ENCODE data around the gene PRRT1.
A peak's percentile ranks its signal among the peaks of the same experiment; 100 is the strongest.

PRRT1 gene

GRCh38 chr6:32175711-32176475 lies 24.2 kb upstream of the PRRT1 start, which contains the start of gene AGPAT1:
TSS of gene AGPAT1 (minus strand) at chr6:32176084. CDS start at chr6:32171496, 4,588 bp downstream.
- DNase-seq (ENCODE audit: low read depth in 1 of 2, low spot score in 1 of 2), result peak; percentile 93 to 96

- no peak for DNase-seq (ENCODE audit: low read depth in 1 of 2, low spot score in 1 of 2)
These were observed 23.6 kb upstream of the PRRT1 start for GRCh38 chr6:32175322-32175710.

- DNase-seq (ENCODE audit: low read depth in 1 of 2, low spot score in 1 of 2), result no peak
These were observed 22.7 kb upstream of the PRRT1 start for GRCh38 chr6:32174416-32174815.

DNA sequence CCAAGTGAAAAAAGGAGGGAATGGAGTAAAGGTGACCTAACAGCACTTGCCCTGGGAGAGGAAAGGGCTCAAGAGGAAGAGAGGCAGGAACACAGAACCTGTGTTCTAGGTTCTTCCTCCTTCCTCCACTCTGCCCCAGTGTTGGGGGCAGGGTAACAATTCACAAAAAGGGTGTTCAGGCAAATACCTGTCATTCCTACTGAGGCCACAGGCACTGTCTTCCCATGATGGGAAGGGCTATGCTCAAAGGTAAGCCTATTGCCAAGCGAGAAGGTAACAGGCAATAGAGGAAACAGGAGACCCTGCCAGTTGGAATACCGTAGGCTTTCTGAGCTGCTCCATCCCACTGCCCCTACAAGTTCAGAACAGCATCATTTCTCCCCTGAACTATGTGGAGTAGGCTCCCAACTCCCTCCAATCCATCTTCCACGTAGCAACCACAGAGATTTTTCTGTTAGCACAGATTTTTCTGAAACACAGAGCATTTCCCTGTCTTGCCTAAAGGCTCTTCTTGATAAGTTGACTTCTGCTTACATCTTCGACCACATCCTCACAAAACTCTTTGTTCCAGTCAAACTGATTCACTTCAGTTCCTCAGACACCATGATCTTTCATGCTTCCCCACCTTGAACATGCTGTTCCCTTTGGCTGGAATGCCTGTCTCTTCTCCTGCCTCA lies 21.4 kb upstream of the PRRT1 start:
- DNase-seq (ENCODE audit: low read depth in 1 of 2, low spot score in 1 of 2), result no peak

- no peak for DNase-seq (ENCODE audit: low read depth in 1 of 2, low spot score in 1 of 2)
These were observed 19.5 kb upstream of the PRRT1 start for GRCh38 chr6:32171234-32171633.

DNA sequence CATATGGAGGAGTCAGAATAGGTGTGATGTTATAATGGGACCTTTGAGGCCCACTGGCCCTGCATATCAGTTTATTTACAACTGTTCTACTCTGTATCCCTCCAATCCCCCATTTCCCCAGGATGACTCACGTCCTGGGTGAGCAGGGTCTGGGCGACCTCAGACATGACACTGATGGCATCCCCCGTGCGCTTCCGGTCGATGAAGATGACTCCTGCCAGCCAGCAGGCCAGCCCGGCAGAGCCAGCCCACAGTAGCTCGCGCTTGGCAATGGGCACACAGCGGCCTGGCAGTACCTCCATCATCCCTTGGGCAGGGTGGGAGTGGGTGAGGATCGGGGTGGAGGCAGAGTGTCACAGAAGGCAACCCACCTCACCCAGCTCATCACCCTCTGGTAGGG lies 18.6 kb upstream of the PRRT1 start:
- DNase-seq (ENCODE audit: low read depth in 1 of 2, low spot score in 1 of 2), result no peak

DNA sequence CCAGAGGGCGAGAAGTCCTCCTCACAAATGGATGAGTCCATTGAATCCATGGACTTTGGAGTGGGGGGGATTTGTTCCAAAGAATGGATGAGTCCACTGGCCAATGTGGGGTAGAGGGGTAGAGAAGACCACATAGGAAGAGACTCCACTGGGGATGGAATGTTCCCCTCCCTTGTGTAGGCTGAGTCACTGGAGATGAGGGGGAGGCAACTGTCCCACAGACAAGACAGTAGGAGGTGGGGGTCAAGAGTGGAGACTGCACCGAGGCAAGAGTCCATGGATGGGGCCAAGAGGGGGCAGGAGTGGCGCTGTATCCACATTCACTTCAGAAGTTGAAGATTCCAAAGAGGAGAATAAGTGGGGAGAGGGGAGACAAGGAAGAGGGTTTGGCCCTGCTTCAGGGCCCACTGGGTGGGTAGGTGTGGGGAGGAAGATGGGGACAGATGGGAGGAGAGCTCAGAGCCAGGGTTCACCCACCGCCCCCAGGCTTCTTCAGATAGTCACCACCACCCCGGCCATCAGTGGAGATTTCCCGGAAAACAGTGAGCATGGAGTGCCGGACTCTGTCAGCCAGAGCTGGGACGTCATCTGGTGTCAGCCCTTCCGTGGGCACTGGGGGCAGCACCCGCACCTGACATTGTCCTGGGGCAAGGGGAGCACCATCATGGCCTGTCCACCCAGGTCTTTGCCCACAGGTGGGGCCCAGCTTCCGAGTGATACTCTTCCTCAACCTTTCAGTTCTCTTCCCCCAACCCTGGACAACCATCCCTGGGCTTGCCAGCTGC lies 17.3 kb upstream of the PRRT1 start:
- DNase-seq (ENCODE audit: low read depth in 1 of 2, low spot score in 1 of 2), result no peak

DNA sequence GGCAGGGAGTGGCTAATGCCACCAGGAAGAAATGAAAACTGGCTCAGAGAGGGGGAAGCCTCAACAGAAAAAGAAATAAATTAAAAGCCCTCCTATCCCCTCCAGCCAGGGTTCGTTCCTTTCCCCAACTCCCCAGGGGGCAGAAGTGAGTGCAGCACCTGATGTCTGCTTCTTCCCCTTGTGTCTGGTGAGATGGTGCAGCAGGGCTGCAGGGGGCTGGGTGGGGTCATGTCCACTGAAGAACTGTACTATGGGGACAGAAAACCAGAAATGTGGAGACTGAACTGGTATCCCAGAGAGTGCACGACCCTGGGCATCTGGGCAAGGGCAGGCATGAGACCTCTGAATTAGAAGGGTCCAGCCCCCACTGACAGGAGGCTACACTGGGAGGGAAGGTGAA lies 16.6 kb upstream of the PRRT1 start:
- no peak for DNase-seq (ENCODE audit: low read depth in 1 of 2, low spot score in 1 of 2)

DNA sequence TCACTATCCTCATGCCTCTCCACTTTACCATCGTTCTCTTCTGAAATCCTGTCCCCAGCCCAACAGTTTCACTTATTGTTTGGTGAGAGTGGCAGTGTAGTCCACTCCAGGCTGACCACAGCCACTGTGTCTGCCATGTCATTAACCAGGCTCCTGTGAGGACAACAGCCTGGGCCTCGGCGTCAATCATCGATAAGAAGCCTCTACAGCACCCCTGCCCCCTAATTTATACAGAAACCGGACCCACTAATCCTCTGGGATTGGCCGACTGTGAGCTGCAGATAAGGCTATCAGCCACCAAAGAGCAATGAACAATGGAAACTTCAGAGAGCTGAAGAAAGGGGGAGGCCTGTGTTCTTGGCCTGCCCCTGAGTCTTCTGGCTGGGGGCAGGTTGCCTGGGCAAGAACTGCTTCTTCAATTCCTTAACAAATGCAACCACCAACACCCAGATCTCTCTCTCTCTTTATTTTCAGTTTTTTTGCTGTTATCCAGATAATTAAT lies 16.1 kb upstream of the PRRT1 start:
- no peak for DNase-seq (ENCODE audit: low read depth in 1 of 2, low spot score in 1 of 2)

DNA sequence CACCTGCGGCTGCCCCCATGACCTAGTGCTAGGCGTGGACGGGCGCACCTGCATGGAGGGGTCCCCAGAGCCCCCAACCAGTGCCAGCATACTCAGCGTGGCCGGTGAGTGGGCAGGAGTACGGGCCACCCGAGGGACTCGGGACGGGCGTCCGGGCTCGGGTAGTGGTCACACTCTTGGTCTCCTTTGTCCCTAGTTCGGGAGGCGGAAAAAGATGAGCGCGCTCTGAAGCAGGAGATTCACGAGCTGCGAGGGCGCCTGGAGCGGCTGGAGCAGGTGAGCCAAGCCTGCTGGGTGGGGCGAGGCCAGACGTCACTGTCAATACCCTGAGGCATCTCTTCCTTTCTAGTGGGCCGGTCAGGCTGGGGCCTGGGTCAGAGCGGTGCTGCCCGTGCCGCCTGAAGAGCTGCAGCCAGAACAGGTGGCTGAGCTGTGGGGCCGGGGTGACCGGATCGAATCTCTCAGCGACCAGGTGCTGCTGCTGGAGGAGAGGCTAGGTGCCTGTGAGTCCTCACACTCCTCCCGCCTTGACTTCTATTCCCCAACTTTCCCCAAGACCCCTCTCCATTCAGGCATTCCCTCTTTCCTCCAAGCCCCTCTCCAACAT lies 15.5 kb upstream of the PRRT1 start:
- DNase-seq (ENCODE audit: low read depth in 1 of 2, low spot score in 1 of 2), result no peak

DNA sequence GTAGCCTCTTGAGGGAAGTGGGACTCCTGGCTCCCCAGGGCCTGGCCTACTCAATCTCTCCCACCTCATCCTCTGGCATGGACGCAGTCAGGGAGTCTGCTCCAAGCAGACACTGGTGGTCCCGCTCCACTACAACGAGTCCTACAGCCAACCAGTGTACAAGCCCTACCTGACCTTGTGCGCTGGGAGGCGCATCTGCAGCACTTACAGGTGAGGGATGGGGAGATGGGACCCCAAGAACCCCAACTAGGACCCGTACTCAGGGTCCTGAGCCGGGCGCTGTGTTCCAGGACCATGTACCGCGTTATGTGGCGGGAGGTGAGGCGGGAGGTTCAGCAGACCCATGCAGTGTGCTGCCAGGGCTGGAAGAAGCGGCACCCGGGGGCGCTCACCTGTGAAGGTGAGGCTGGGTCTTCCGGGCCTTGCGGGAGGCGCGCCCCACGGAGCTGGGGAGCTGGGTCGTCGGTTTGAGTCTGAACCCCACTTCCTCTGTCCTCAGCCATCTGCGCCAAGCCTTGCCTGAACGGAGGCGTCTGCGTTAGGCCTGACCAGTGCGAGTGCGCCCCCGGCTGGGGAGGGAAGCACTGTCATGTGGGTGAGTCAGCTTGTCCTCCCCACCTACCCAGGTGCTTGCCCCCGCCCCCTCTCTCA lies 14.8 kb upstream of the PRRT1 start:
- DNase-seq (ENCODE audit: low read depth in 1 of 2, low spot score in 1 of 2), result no peak

DNA sequence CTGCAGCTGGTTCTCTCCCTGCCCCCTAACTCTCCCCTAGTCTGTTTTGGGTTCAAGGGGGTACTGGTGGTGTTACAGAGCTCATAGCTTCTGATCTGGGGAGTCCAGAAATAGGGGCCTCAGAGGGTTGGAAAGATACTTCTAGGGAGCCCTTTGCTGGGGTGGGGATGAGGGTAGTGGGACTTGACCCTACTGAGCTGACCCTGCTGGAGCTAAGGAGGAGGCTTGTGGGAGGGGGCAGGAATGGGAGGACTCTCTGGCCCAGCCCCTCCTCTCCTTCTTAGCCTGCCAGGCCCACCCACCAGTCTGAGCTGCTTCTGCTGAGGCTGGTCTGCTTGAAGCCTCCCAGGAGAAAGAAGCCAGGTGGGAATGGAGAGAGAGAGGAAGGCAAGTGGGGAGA lies 12.6 kb upstream of the PRRT1 start, which contains the start of gene EGFL8:
TSS of gene EGFL8 (plus strand) at position 301 of the 400 bp plus-strand sequence. CDS start 1,571 bp downstream, outside the sequence.
- DNase-seq (ENCODE audit: low read depth in 1 of 2, low spot score in 1 of 2), result no peak

DNA sequence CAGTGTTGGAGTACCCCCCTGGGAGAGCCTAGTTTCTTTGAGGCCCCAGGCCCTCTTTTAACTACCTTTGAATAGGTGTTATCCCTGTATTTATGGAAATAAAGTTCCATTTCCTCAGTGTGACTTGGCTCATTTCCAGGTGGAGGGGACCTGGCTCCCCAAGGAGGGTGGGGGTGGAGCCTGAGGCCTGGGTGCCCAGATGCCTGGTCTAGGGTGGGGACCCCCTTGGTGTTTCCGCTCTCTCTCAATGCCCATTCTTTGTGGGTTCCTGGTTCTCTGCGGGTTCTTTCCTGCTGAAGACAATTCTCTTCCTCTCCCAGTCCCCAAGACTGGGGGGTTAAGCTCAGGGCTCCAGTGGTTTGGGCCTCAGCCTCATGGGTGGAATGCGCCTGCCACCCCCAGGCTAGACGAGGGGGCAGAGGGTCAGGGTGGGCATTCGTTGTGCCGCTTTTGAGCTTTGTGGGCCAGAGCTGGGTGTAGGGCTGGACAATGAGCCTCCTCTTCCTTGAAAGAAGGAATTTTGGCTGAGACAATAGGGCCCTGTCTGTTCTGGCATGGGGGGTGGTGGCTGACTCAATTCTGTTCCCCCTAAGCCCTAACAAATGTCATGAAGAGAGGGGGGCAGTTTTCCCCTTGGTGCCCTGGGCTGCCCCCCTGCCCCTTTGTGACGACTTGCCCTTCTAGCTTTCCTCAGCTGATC lies 12.0 kb upstream of the PRRT1 start:
- no peak for DNase-seq (ENCODE audit: low read depth in 1 of 2, low spot score in 1 of 2)

DNA sequence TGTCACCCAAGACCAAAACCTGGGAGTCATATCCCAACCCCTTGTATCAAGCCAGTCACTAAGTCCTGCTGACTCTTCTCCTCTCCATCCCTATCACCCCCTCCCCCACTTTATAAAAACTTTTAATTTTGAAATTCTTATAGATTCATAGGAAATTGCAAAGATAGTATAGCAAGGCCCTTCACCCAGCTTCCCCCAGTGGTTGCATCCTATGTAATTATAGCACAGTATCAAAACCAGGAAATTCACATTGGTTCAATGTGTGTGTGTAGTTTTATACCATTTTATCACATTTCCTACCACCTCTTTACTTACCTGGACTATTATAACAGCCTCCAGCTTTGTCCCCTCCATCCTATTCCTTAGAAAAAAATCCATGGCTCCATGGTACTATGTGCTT lies 6.3 kb upstream of the PRRT1 start:
- no peak for DNase-seq (ENCODE audit: low read depth in 1 of 2, low spot score in 1 of 2)

DNA sequence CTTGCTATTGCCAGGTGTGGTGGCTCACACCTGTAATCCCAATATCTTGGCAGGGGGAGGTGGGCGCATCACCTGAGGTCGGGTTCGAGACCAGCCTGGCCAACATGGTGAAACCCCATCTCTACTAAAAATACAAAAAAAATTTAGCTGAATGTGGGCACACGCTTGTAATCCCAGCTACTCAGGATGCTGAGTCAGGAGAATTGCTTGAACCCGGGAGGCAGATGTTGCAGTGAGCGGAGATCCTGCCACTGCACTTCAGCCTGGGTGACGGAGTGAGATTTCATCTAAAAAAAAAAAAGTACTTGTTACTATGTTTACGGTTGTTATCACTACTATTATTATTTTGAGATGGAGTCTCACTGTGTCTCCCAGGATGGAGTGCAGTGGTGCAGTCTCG lies 5.2 kb upstream of the PRRT1 start:
- no peak for DNase-seq (ENCODE audit: low read depth in 1 of 2, low spot score in 1 of 2)

DNA sequence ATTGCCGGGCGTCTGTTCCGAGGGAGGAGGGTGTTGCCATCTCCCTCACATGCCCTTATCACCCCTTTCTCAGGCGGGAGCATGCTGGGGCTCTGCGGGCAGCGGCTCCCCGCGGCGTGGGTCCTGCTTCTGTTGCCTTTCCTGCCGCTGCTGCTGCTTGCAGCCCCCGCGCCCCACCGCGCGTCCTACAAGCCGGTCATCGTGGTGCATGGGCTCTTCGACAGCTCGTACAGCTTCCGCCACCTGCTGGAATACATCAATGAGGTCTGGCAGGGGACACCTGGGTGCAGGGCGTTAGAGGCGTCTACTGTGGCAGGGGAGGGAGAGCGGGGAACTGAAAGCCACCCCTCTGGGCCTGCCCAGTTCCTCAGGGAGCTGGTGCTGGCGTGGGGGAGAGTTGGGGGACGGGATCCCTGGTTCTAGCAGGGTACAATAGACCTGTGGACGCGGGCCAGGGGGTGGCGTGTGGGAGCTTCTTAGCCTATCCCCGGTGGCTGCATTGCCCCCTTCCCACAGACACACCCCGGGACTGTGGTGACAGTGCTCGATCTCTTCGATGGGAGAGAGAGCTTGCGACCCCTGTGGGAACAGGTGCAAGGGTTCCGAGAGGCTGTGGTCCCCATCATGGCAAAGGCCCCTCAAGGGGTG lies 2.9 kb upstream of the PRRT1 start:
- DNase-seq (ENCODE audit: low read depth in 1 of 2, low spot score in 1 of 2), result peak in 1 of 2 donors; percentile 36

DNA sequence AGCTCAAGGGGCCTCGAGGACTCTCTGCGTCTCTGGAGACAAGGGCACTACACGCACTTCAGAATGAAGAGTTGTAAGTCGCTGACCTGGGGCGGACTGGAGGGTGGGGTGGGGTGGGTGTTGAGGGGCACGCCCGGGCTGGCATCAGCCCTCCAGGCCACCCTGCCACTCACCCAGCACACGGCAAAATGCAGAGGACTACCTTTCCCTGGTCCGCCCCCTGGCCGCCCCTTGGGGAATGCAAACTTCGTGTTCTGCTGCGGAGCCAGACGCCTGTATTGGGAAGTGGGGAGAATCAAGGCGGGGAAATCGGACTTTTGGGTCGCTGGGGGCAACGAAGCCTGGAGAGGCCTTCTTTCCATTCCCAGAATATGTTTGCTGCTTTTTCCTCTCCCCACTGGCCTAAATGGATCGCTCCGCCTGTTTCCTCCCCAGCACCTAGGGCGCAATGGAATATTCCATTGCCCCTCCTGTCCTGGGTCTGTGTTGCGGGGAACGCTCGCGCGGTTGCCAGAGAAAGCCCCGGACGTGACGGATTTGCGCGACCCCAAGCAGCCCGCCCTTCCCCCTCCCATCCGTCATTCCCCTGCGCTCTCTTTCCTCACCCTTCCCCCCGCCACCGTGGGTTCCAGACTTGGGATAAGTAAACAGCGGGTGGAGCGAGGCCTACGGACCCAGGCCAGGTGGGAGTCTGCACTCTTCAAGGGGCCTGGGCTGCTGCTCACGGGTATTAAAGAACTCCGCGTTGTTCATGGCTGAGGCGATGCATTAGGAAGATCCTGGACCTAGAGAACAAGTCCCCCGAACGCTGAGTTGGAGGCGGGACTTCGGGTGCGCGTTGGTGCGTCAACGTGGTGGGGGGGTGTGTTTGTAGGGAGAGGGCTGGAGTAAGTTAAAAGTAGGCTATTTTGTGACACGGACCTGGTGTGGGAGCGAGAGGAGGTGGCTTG lies 2.1 kb upstream of the PRRT1 start, which contains the start of gene PPT2:
TSS of gene PPT2 (plus strand) at position 578 of the 950 bp plus-strand sequence. CDS start 454 bp downstream, outside the sequence.
- DNase-seq (ENCODE audit: low read depth in 1 of 2, low spot score in 1 of 2), result peak; percentile 37 to 48
